ENCODE measurements around the gene HTRA1.

- TF ChIP-seq CTCF (IDR thresholded peaks at IDR 0.05 in 2 of 3, conservative IDR thresholded peaks at IDR 0.05 in 1 of 3; ENCODE audit: borderline replicate concordance in 1 of 3, insufficient read depth in 1 of 3, low read depth in 2 of 3, low read length in 2 of 3), result 0 out of 6 replicates have a peak, but pooled peaks of 1 of the 3 experiments have one; percentile 3
- TF ChIP-seq EGR1 (IDR thresholded peaks at IDR 0.05; ENCODE audit: low read depth), result no peak
- no peak for TF ChIP-seq ZNF274 (IDR thresholded peaks at IDR 0.05; ENCODE audit: low read depth, low read length)
- TF ChIP-seq ELF1 (IDR thresholded peaks at IDR 0.05; ENCODE audit: borderline replicate concordance, low read depth), result no peak
- no peak for TF ChIP-seq POLR2AphosphoS5 (IDR thresholded peaks at IDR 0.05; ENCODE audit: low read depth, low read length)
- no peak for TF ChIP-seq TCF7L2 (IDR thresholded peaks at IDR 0.05; ENCODE audit: borderline replicate concordance, extremely low read depth, insufficient read depth, insufficient read length)
- no peak for TF ChIP-seq EZH2 (IDR thresholded peaks at IDR 0.05)
- TF ChIP-seq ZFX (IDR thresholded peaks at IDR 0.05), result no peak
- TF ChIP-seq YY1 (IDR thresholded peaks at IDR 0.05; ENCODE audit: extremely low read depth, insufficient replicate concordance, low read depth, low read length), result no peak
- TF ChIP-seq POLR2A (IDR thresholded peaks at IDR 0.05; ENCODE audit: borderline replicate concordance, extremely low read depth, insufficient read depth, insufficient read length), result no peak
Observed at GRCh38 chr10:122526892-122527291, 65.5 kb downstream of the HTRA1 start.
